HCT116 (cell line): Measurements from ENCODE around the gene ASPG.

Source experiments
- EZH2 ChIP-seq: fragments of 200-600 bp; sonication (generic); IDR thresholded peaks from 2 replicates; pipeline ENCODE4 v1.6.1; 2017; ENCODE audit warnings: antibody characterized with exemption, mixed run types
- FOSL1 ChIP-seq: IDR thresholded peaks from 2 replicates; pipeline ENCODE4 v1.6.1; 2012; ENCODE audit warnings: low read depth
- JUND ChIP-seq: IDR thresholded peaks from 2 replicates; pipeline ENCODE4 v1.6.1; 2012
- POLR2A ChIP-seq: IDR thresholded peaks from 2 replicates; pipeline ENCODE4 v1.7.0; 2011; ENCODE audit warnings: borderline replicate concordance; ENCODE audit not compliant: insufficient read depth, insufficient read length; ENCODE audit errors: extremely low read depth
- POLR2AphosphoS5 ChIP-seq: IDR thresholded peaks from 2 replicates; pipeline ENCODE4 v1.6.1; 2011; ENCODE audit warnings: mild to moderate bottlenecking, low read depth, low read length, moderate library complexity
- REST ChIP-seq: IDR thresholded peaks from 2 replicates; pipeline ENCODE4 v1.6.1; 2012; ENCODE audit warnings: low read depth
- SIN3A ChIP-seq: IDR thresholded peaks from 2 replicates; pipeline ENCODE4 v1.6.1; 2012; ENCODE audit warnings: low read depth
- TF ChIP-seq, protein P1 (sequence below), 3 experiments: fragments of 200-600 bp in 1 of 3; sonication (generic) in 1 of 3; IDR thresholded peaks in 2 of 3; conservative IDR thresholded peaks in 1 of 3; 2 replicates each; pipeline ENCODE4 v1.5.1; 2012 to 2017; ENCODE audit warnings: low read depth in 2 of 3, low read length in 2 of 3, antibody characterized with exemption in 1 of 3, borderline replicate concordance in 1 of 3, control low read depth in 1 of 3, mild to moderate bottlenecking in 1 of 3, mixed read lengths in 1 of 3, mixed run types in 1 of 3, moderate library complexity in 1 of 3; ENCODE audit not compliant: insufficient read depth in 1 of 3
- TF ChIP-seq, protein P2 (sequence below): IDR thresholded peaks from 2 replicates; pipeline ENCODE4 v1.6.1; 2012

- TF ChIP-seq POLR2AphosphoS5 (no peak), SIN3A (no peak), EZH2 (no peak), FOSL1 (no peak), JUND (no peak), POLR2A (no peak), REST (no peak)
- TF ChIP-seq, protein P1, sequence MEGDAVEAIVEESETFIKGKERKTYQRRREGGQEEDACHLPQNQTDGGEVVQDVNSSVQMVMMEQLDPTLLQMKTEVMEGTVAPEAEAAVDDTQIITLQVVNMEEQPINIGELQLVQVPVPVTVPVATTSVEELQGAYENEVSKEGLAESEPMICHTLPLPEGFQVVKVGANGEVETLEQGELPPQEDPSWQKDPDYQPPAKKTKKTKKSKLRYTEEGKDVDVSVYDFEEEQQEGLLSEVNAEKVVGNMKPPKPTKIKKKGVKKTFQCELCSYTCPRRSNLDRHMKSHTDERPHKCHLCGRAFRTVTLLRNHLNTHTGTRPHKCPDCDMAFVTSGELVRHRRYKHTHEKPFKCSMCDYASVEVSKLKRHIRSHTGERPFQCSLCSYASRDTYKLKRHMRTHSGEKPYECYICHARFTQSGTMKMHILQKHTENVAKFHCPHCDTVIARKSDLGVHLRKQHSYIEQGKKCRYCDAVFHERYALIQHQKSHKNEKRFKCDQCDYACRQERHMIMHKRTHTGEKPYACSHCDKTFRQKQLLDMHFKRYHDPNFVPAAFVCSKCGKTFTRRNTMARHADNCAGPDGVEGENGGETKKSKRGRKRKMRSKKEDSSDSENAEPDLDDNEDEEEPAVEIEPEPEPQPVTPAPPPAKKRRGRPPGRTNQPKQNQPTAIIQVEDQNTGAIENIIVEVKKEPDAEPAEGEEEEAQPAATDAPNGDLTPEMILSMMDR (IDR thresholded peaks at IDR 0.05 in 2 of 3, conservative IDR thresholded peaks at IDR 0.05 in 1 of 3; ENCODE audit: borderline replicate concordance in 1 of 3, insufficient read depth in 1 of 3, low read depth in 2 of 3, low read length in 2 of 3): peak in 2 of 3 experiments; percentile 53 to 60; a peak in 4 of 6 replicates
- TF ChIP-seq, protein P2, sequence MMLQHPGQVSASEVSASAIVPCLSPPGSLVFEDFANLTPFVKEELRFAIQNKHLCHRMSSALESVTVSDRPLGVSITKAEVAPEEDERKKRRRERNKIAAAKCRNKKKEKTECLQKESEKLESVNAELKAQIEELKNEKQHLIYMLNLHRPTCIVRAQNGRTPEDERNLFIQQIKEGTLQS: no peak
Observed at GRCh38 chr14:104150136-104151025, 64.9 kb downstream of the ASPG start.
